Heart left ventricle (tissue), 16 donors: ENCODE results near the gene MTSS2. TPM values are rescaled to one million over a fixed set of nuclear protein-coding genes. Genes with fewer than 3 reads are reported as not detected.
A peak's percentile ranks its signal among the peaks of the same experiment; 100 is the strongest.

Source experiments
- ATAC-seq, 4 donors: fragments of 200-7000 bp; cut with Tn5 transposase; one replicate each; pipeline ENCODE4 v1.9.1; 2020 to 2022; ENCODE audit warnings: moderate library complexity in 4 of 4, mild to moderate bottlenecking in 3 of 4, moderate number of reproducible peaks in 1 of 4
- DNase-seq, 5 donors: peaks; one replicate each; pipeline ENCODE4 v3.0.0-alpha.2; 2020
- H3K27ac ChIP-seq, 12 donors: fragments of 200-600 bp; sonication (generic) in 4 of 12; one replicate each; pipeline versions ENCODE4 v1.5.0 to v1.8.0; 2016 to 2022; ENCODE audit warnings: mild to moderate bottlenecking in 2 of 12
- H3K27me3 ChIP-seq, 9 donors: fragments of 200-600 bp; sonication (generic) in 2 of 9; one replicate each; pipeline versions ENCODE4 v1.5.1 to v1.8.0; 2016 to 2022; ENCODE audit warnings: mild to moderate bottlenecking in 3 of 9
- H3K36me3 ChIP-seq, 9 donors: fragments of 200-600 bp; sonication (generic) in 2 of 9; one replicate each; pipeline versions ENCODE4 v1.5.0 to v1.8.0; 2018 to 2022; ENCODE audit warnings: mild to moderate bottlenecking in 2 of 9
- H3K4me1 ChIP-seq, 12 donors: fragments of 200-600 bp; sonication (generic) in 4 of 12; one replicate each; pipeline versions ENCODE4 v1.5.0 to v1.8.0; 2016 to 2022; ENCODE audit warnings: mild to moderate bottlenecking in 3 of 12
- H3K4me3 ChIP-seq, 12 donors: fragments of 200-600 bp; sonication (generic) in 4 of 12; one replicate each; pipeline versions ENCODE4 v1.5.0 to v1.8.0; 2017 to 2022; ENCODE audit warnings: mild to moderate bottlenecking in 9 of 12, moderate library complexity in 4 of 12
- H3K9me3 ChIP-seq, 12 donors: fragments of 200-600 bp; sonication (generic) in 4 of 12; one replicate each; pipeline versions ENCODE4 v1.5.0 to v1.8.0; 2016 to 2022; ENCODE audit warnings: mild to moderate bottlenecking in 1 of 12
- POLR2A ChIP-seq, 2 donors: fragments of 450-650 bp; IDR thresholded peaks; one replicate each; pipeline ENCODE4 v1.6.1; 2017; ENCODE audit warnings: antibody characterized with exemption in 2 of 2, mild to moderate bottlenecking in 2 of 2, moderate library complexity in 2 of 2
- WGBS, 4 donors: extraction: QIAGEN DNeasy Blood & Tissue Kit in 2 of 4; methylation state at CpG; one replicate each; pipeline versions ENCODE4 v1.1.5 to v1.1.7; 2013 to 2018; 5-methylcytosine and 5-hydroxymethylcytosine counted together
- intact Hi-C, 10 donors: fragments of 100-400 bp; cut with DNase I; formaldehyde crosslinking; loops; one replicate each; pipeline versions ENCODE4 v1.11.1 to v1.14.2; 2022
- polyA plus RNA-seq, 2 donors: library from polyadenylated mRNA; stranded (reverse); fragments of 200-250 nt; gene quantifications; one replicate each; pipeline ENCODE4 v1.2.3, GENCODE V29; 2013
- total RNA-seq, 9 donors: library from RNA; depleted of rRNA in 2 of 9; stranded (reverse); fragments of >200 nt in 2 of 9; fragmentation: NEBNext Ultra II Directional in 3 of 9; extraction: Animal tissue kit (Norgen Biotek cat#: 25700) in 3 of 9; gene quantifications; one replicate each; pipeline versions ENCODE4 v1.1.0 to v1.2.4, GENCODE V29; 2016 to 2023
- TF ChIP-seq, protein P1 (sequence below), 12 donors: fragments of 200-600 bp; sonication (generic) in 4 of 12; IDR thresholded peaks; one replicate each; pipeline versions ENCODE4 v1.5.0 to v1.8.0; 2018 to 2022; ENCODE audit warnings: antibody characterized with exemption in 12 of 12, mild to moderate bottlenecking in 5 of 12
- donor health status: ischemic (EF 13 %, LVEDD 7.1; RV severe dilation, severe dysfunction).
- donor health status: healthy with polysubstance abuse.
- donor health status: DM: no; HTN: yes; CAD: no.
- donor health status: DM: no; HTN: no; CAD: no.
- donor health status: ischemic (EF 25% LVEDD 6.9; RV normal size, moderate dysfunction).
- donor health status: ischemic (EF 25% LVEDD 5.7; RV mildly dilated, moderate dysfunction).
- donor health status: healthy.
- donor health status: DM: yes; HTN: yes; CAD: no.
- donor health status: ischemic (EF 35%, LVEDD 5.7; RV mildly dilated, moderate dysfunction).
- donor health status: nonischemic (EF 11% LVEDD 7.7; RV severe dilation, severe dysfunction).
- donor health status: DM: yes; HTN: yes; CAD: no.
- donor health status: PGD.
- donor health status: ischemic (EF 29% LVEDD 5.4; RV normal size, mild dysfunction).
- donor health status: nonischemic (EF 23%, LVEDD 6.1; RV moderate dilation, normal function).

Gene MTSS2
- total and polyA plus RNA-seq, 11 donors = 51.9 to 97.1 (median 72.2) TPM

DNA sequence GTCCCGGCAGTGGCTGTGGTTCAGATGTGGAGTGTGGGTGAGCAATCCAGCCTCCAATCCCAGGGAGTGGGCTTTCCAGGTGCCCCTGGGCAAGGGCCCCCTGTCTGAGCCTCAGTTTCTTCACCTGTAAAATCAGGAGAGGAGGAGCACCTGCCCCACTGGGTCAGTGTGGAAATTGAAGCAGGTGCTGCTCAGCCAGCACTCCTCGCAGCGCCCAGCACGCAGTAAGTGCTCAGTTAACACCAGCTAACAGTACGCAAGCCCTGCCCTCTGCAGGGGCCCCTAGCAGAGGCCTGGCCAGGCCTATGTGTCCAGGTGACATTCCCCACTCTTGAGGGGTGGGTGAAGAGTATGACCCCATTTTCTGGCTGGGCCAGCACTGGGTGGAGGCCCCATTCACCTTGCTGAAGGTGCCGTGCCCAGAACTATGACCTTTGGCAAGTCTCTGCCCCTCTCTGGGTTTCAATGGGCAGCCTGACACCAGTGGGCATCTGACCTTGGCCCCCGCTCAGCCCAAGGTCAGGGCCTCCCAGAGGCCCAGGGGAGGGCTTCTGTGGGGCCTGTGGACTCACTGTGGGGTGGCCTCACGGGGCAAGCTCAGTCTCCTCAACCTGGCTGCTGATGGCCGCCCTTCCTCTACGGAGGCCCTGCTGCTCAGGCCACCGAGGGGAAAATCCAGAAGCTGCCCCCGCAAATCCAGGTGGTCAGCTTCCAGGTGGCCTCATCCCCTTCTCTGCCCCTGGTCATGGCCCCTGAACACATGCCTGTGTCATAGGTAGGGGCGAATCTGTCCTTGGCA, 2.5 kb downstream of the MTSS2 start:
- TF ChIP-seq POLR2A (IDR thresholded peaks at IDR 0.05) = no peak
- TF ChIP-seq, protein P1, sequence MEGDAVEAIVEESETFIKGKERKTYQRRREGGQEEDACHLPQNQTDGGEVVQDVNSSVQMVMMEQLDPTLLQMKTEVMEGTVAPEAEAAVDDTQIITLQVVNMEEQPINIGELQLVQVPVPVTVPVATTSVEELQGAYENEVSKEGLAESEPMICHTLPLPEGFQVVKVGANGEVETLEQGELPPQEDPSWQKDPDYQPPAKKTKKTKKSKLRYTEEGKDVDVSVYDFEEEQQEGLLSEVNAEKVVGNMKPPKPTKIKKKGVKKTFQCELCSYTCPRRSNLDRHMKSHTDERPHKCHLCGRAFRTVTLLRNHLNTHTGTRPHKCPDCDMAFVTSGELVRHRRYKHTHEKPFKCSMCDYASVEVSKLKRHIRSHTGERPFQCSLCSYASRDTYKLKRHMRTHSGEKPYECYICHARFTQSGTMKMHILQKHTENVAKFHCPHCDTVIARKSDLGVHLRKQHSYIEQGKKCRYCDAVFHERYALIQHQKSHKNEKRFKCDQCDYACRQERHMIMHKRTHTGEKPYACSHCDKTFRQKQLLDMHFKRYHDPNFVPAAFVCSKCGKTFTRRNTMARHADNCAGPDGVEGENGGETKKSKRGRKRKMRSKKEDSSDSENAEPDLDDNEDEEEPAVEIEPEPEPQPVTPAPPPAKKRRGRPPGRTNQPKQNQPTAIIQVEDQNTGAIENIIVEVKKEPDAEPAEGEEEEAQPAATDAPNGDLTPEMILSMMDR (IDR thresholded peaks at IDR 0.05) = no peak
- Histone ChIP-seq H3K4me3 (peak overlapping the region in 6 of 12 donors; percentile 68 to 96 (median 89)), H3K36me3 (peaks cover 0 to 21% (median 14%) of the 10 kb centered on the region in 9 donors), H3K4me1 (peaks cover 2 to 86% (median 58%) of the 10 kb centered on the region in 12 donors), H3K27me3 (peaks cover 0 to 5% (median 0%) of the 10 kb centered on the region in 9 donors), H3K9me3 (no peaks in the 10 kb centered on the region), H3K27ac (peak overlapping the region in 6 of 12 donors; percentile 72 to 92 (median 80))
- peak in 2 of 5 donors; percentile 17 to 44 for DNase-seq
- intact Hi-C loops = loop anchor here in 5 of 10 donors (5.0 kb wide), 2 partner anchors 54 to 84 kb away; no protein-coding TSS in a partner anchor
- ATAC-seq = no peak
- 60 to 83% (median 77%) methylated on average over 12 to 13 of the region's 13 CpGs for WGBS, 4 donors

- WGBS, 4 donors = 65 to 77% (median 71%) methylated on average over 10 to 14 of the region's 14 CpGs
- no peak for TF ChIP-seq POLR2A (IDR thresholded peaks at IDR 0.05)
- TF ChIP-seq, protein P1 (IDR thresholded peaks at IDR 0.05) = no peak
- Histone ChIP-seq H3K27me3 (peaks cover 0 to 5% (median 0%) of the 10 kb centered on the region in 9 donors), H3K4me3 (no peak overlapping the region), H3K4me1 (peaks cover 0 to 79% (median 49%) of the 10 kb centered on the region in 12 donors), H3K36me3 (peaks cover 0 to 30% (median 23%) of the 10 kb centered on the region in 9 donors), H3K27ac (peak overlapping the region in 8 of 12 donors; percentile 4 to 92 (median 44)), H3K9me3 (no peaks in the 10 kb centered on the region)
- intact Hi-C loops = loop anchor here in 5 of 10 donors (5.0 kb wide), 2 partner anchors 55 to 85 kb away; no protein-coding TSS in a partner anchor
- no peak for ATAC-seq
- peak in 3 of 5 donors; percentile 11 to 35 (median 24) for DNase-seq
Measured at GRCh38 chr16:70682239-70683145, 3.4 kb downstream of the MTSS2 start.

GRCh38 chr16:70681382-70682238, 4.2 kb downstream of the MTSS2 start:
- Histone ChIP-seq H3K27me3 (peaks cover 0 to 5% (median 0%) of the 10 kb centered on the region in 9 donors), H3K4me1 (peaks cover 0 to 79% (median 46%) of the 10 kb centered on the region in 12 donors), H3K36me3 (peaks cover 0 to 38% (median 30%) of the 10 kb centered on the region in 9 donors), H3K9me3 (no peaks in the 10 kb centered on the region), H3K4me3 (no peak overlapping the region), H3K27ac (peak overlapping the region in 9 of 12 donors; percentile 4 to 92 (median 43))
- intact Hi-C loops = loop anchor here (1.0 to 5.0 kb wide), 6 partner anchors 56 to 89 kb away; no protein-coding TSS in a partner anchor
- peak in 3 of 5 donors; percentile 34 to 51 (median 36) for DNase-seq
- ATAC-seq = no peak
- WGBS, 4 donors = 57 to 72% (median 66%) methylated on average over 4 to 13 of the region's 13 CpGs
- TF ChIP-seq, protein P1 (IDR thresholded peaks at IDR 0.05) = no peak
- no peak for TF ChIP-seq POLR2A (IDR thresholded peaks at IDR 0.05)
